GM06990 (cell line): ENCODE measurements around the gene ST6GALNAC3.

Experiments used
- DNase-seq: peaks from one replicate; pipeline ENCODE4 v3.0.0-alpha.2; 2011; ENCODE audit not compliant: insufficient read length; ENCODE audit errors: extremely low read depth
- H3K27me3 ChIP-seq: replicated peaks from 2 replicates; pipeline ENCODE4 v1.6.0; 2011; ENCODE audit warnings: low read length; ENCODE audit not compliant: control insufficient read depth, insufficient read depth
- H3K36me3 ChIP-seq: 2 replicates; pipeline ENCODE4 v1.5.1; 2011; ENCODE audit warnings: low read length; ENCODE audit not compliant: control insufficient read depth, insufficient read depth
- H3K4me3 ChIP-seq: replicated peaks from 2 replicates; pipeline ENCODE4 v1.5.1; 2011; ENCODE audit warnings: low read depth, mild to moderate bottlenecking, control low read depth, low read length
- CTCF ChIP-seq: IDR thresholded peaks from 2 replicates; pipeline ENCODE4 v1.5.1; 2011; ENCODE audit warnings: low read length, control low read depth, mild to moderate bottlenecking, inconsistent platforms; ENCODE audit not compliant: insufficient read depth, poor library complexity, severe bottlenecking

The ST6GALNAC3 gene

GRCh38 chr1:76548513-76549100 lies 474.1 kb downstream of the ST6GALNAC3 start:
- H3K27me3 ChIP-seq, result no peaks in the 10 kb centered on the region; the same call in 1 of the 2 replicates
- TF ChIP-seq CTCF, result no peak
- no peaks in the 10 kb centered on the region for H3K36me3 ChIP-seq
- DNase-seq, result no peak
- no peak overlapping the region for H3K4me3 ChIP-seq

GRCh38 chr1:76554283-76554682 lies 479.7 kb downstream of the ST6GALNAC3 start:
- no peak for DNase-seq
- Histone ChIP-seq H3K36me3 (no peaks in the 10 kb centered on the region), H3K4me3 (no peak overlapping the region), H3K27me3 (no peaks in the 10 kb centered on the region)
- TF ChIP-seq CTCF, result no peak

GRCh38 chr1:76562292-76562691 lies 487.7 kb downstream of the ST6GALNAC3 start:
- no peaks in the 10 kb centered on the region for H3K27me3 ChIP-seq
- H3K36me3 ChIP-seq, result no peaks in the 10 kb centered on the region
- no peak for DNase-seq
- no peak overlapping the region for H3K4me3 ChIP-seq
- no peak for TF ChIP-seq CTCF

GRCh38 chr1:76568573-76569238 lies 494.2 kb downstream of the ST6GALNAC3 start:
- no peaks in the 10 kb centered on the region for H3K36me3 ChIP-seq
- DNase-seq, result no peak
- TF ChIP-seq CTCF, result no peak
- H3K27me3 ChIP-seq, result no peaks in the 10 kb centered on the region
- H3K4me3 ChIP-seq, result no peak overlapping the region

- DNase-seq, result no peak
- Histone ChIP-seq H3K27me3 (no peaks in the 10 kb centered on the region), H3K36me3 (no peaks in the 10 kb centered on the region), H3K4me3 (no peak overlapping the region)
- TF ChIP-seq CTCF, result no peak
Observed at GRCh38 chr1:76571248-76571647, 496.7 kb downstream of the ST6GALNAC3 start.

- Histone ChIP-seq H3K27me3 (no peaks in the 10 kb centered on the region), H3K36me3 (no peaks in the 10 kb centered on the region), H3K4me3 (no peak overlapping the region)
- no peak for TF ChIP-seq CTCF
- DNase-seq, result no peak
Observed at GRCh38 chr1:76572229-76572628, 497.7 kb downstream of the ST6GALNAC3 start.
